ENCODE results near the gene CXCL11. TPM values are rescaled to one million over a fixed set of nuclear protein-coding genes. Genes with fewer than 3 reads are reported as not detected.
A peak's percentile ranks its signal among the peaks of the same experiment; 100 is the strongest.
"Not testable (repeated sequence)": the region's sequence is repeated elsewhere in the genome, so short reads cannot be mapped to it uniquely, and the experiment has no call there.

The CXCL11 gene
- total RNA-seq, 1 experiment from 2014 or later = 0.40 TPM

DNA sequence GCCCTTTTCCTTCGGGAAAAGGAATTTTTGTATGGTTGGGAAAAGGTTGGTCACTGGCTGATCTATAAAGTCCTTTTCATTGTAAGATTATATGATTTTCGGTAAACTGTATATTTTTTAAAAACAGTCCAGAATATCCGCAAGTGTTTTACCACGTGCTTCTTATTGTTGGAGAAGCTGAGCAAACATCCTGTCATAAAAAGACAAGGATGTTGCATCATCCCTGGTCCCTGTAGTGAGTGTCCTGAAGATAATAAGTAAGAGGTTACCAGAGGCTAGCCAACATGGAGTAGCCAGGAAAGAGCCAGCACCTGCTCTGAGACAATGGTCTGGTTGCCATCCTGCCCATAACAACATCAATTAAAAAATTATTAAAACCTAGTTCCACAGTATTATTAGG lies 33.7 kb downstream of the CXCL11 start:
- no peak for DNase-seq (ENCODE audit: low read depth)

DNA sequence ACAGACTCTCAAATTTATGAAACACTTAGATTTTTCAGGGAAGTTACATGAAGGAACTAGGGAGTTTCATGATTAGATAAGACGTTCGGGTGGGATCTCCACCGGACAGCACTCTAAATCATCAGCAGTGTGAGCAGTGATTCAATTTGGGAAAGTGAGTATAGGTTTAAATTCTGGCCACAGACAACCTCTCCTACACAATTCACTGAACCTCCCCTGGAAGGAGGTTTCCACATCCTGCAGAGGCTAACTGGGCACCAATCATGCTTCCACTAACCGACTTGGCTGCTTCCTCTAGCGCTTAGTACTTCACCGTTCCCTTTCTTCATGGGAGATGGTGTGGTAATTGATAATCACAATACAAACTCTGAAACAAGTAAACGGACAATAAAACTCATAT lies 34.2 kb downstream of the CXCL11 start:
- no peak for DNase-seq (ENCODE audit: low read depth)

GRCh38 chr4:76000279-76000678 lies 35.6 kb downstream of the CXCL11 start:
- DNase-seq (ENCODE audit: low read depth) = no peak

DNA sequence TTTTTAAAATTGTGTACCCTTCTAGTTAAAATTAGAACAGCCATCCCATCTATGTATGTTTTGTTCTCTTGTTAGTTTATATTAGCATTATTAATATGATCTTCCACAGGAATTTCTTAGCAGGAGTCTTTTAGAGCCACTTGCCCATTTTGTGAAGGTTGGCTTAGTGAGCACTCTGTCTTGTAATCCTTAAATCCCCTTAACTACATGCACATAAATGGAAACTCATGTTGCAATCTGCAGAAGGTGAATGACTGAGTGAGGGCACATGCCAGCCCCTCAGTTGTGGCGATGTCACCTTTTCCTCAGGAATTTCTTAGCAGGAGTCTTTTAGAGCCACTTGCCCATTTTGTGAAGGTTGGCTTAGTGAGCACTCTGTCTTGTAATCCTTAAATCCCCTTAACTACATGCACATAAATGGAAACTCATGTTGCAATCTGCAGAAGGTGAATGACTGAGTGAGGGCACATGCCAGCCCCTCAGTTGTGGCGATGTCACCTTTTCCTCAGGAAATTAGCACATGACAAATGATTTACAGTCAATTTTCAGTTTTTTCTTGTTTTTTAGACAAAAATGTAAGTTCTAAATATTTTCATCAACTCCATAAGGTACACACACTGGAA lies 37.2 kb downstream of the CXCL11 start:
- not testable (repeated sequence) for DNase-seq (ENCODE audit: low read depth)

DNA sequence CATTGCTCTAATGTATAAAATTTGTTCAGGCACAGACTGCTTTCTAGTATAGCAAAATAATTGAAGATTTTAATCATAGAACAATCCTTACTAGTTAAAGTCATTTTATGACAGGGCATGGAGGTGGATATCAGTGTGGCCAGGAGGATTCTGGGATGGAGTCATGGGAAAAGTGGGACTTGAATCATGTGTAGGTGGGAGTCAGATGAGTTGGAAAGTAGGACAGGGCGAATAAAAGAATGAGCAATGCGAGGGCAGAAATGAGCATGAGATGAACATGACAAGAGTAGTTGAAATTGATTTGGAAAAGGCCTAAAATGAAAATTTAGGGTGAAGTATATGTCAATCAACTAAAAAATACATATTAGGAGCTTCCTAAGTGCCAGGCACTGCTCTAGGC lies 37.9 kb downstream of the CXCL11 start:
- DNase-seq (ENCODE audit: low read depth) = no peak

GRCh38 chr4:75997081-75997480 lies 38.8 kb downstream of the CXCL11 start:
- DNase-seq (ENCODE audit: low read depth) = no peak

GRCh38 chr4:75995727-75996126 lies 40.1 kb downstream of the CXCL11 start:
- DNase-seq (ENCODE audit: low read depth) = peak; percentile 50

DNA sequence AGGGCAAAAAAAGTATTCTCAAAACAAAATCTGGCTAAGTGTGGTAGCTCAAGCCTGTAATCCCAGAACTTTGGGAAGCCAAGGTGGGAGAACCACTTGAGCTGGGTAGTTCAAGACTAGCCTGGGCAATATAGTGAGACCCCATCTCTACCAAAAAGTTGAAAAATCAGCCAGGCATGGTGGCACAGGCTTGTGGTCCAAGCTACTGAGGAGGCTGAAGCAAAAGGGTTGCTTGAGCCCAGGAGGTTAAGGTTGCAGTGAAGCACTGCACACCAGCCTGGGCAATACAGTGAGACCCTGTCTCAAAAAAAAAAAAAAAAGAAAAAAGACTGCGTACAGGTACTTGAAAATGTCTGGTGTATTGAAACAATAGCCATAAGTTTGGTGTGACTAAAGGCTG lies 43.4 kb downstream of the CXCL11 start:
- no peak for DNase-seq (ENCODE audit: low read depth)

DNA sequence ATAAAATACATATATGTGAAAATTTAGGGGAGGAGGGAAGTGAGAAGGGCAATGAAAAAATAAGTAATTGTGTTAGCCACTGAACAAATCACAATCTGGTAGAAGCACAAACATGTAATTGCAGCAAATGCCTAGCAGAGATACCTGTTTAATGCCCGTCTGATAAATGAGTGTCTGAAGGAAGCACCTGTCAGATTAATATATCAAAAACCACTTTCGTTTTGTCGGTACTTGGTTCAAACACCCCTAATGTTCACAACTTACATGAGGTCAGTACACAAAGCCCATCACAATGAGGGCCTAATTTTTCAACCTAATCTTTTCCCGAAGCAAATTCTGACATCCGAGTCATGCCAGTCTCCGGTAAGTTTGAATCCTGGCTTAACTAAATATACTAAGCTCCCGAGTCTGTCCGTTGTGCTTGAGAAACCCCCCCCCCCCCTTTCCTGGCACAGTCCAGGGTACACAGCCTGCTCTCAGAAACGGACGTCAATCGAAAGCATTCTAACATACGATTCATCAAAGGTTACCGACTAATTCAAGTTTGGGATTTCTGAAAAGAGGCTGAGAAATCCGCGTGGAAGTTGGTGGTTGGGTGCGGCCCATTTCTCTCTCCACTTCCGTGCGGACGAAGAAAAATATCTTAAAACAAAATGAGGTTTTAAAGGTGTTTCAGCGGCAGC lies 45.9 kb downstream of the CXCL11 start:
- DNase-seq (ENCODE audit: low read depth) = no peak

- DNase-seq (ENCODE audit: low read depth) = peak; percentile 81
Observed at GRCh38 chr4:75985116-75985515, 50.8 kb downstream of the CXCL11 start.

Other genes with a start within 250 kb of the CXCL11 start
- gene PPEF2, start 133.6 kb downstream of the CXCL11 start, total RNA-seq (2014; rRNA removed) = 0.06 TPM in 1 of 2 replicates, not detected in the other
- gene NAAA, start 95.1 kb downstream of the CXCL11 start, total RNA-seq (2014; rRNA removed) = 21.3 and 24.4 TPM in 2 replicates
- 36.9 and 39.7 TPM in 2 replicates for gene SDAD1, start 45.1 kb downstream of the CXCL11 start, total RNA-seq (2014; rRNA removed)
- gene CXCL9, start 28.6 kb downstream of the CXCL11 start, total RNA-seq (2014; rRNA removed) = not detected in 2 replicates
- not detected in 2 replicates for gene CXCL10, start 12.6 kb downstream of the CXCL11 start, total RNA-seq (2014; rRNA removed)
- gene ART3, start 38.6 kb upstream of the CXCL11 start, total RNA-seq (2014; rRNA removed) = not detected in 2 replicates
- 42.4 and 48.2 TPM in 2 replicates for gene NUP54, start 112.3 kb upstream of the CXCL11 start, total RNA-seq (2014; rRNA removed)
- 156 and 163 TPM in 2 replicates for gene SCARB2, start 177.8 kb upstream of the CXCL11 start, total RNA-seq (2014; rRNA removed)
- 0.11 and 0.19 TPM in 2 replicates for gene FAM47E, start 215.7 kb upstream of the CXCL11 start, total RNA-seq (2014; rRNA removed)